ENCODE results near the gene AP1B1. TPM values are rescaled to one million over a fixed set of nuclear protein-coding genes. Genes with fewer than 3 reads are reported as not detected.

AP1B1 gene
- total and polyA plus RNA-seq, 2 of the 4 experiments (the other 2 are of a cell fraction) = 55.7 to 70.8 TPM

- Histone ChIP-seq H4K5ac (ENCODE audit: low read depth, low read length) (no peak overlapping the region), H3K4me2 (ENCODE audit: low read depth, low read length) (no peak overlapping the region), H3K14ac (replicated peaks; ENCODE audit: low read depth, low read length) (no peak overlapping the region), H3K79me1 (ENCODE audit: low read depth in 1 of 2, low read length in 2 of 2) (peaks cover 25 to 55% of the 10 kb centered on the region in 2 experiments), H4K20me1 (ENCODE audit: insufficient read depth, low read length) (no peaks in the 10 kb centered on the region), H3K36me3 (ENCODE audit: control insufficient read depth, insufficient read depth, low read length) (peaks cover 2% of the 10 kb centered on the region; the same call in 1 of the 2 replicates), H2AK9ac (replicated peaks; ENCODE audit: low read depth, low read length, poor library complexity) (no peak overlapping the region), H3K9me3 (ENCODE audit: control insufficient read depth, insufficient read depth, low read length) (no peaks in the 10 kb centered on the region), H3K18ac (ENCODE audit: low read depth, low read length) (no peak overlapping the region), H3K27me3 (ENCODE audit: control insufficient read depth, insufficient read depth, low read length) (no peaks in the 10 kb centered on the region), H2BK120ac (ENCODE audit: low read depth, low read length) (no peak overlapping the region), H2AFZ (replicated peaks; ENCODE audit: low read length, poor library complexity) (no peak overlapping the region), H3K9ac (ENCODE audit: low read depth, low read length) (no peak overlapping the region), H3K56ac (ENCODE audit: extremely low read depth, insufficient read depth, low read length) (no peak overlapping the region), H3K27ac (ENCODE audit: insufficient read depth, low read length) (no peak overlapping the region), H3K9me1 (ENCODE audit: insufficient read depth, low read length) (peaks cover 3% of the 10 kb centered on the region; the same call in 1 of the 2 replicates), H2BK15ac (ENCODE audit: low read depth, low read length) (no peak overlapping the region), H2BK20ac (ENCODE audit: low read depth, low read length) (no peak overlapping the region), H3K4ac (ENCODE audit: low read depth, low read length) (no peak overlapping the region), H3K4me1 (ENCODE audit: control insufficient read depth, insufficient read depth, low read length) (peaks cover 3% of the 10 kb centered on the region; the same call in 1 of the 2 replicates), H4K91ac (ENCODE audit: insufficient read depth, low read depth, low read length) (no peak overlapping the region; the same call in 1 of the 2 replicates), H3K4me3 (ENCODE audit: insufficient read depth, low read depth, low read length) (no peak overlapping the region), H3K23ac (ENCODE audit: low read depth, low read length) (no peak overlapping the region), H2BK5ac (ENCODE audit: low read depth, low read length, poor library complexity, severe bottlenecking) (no peak overlapping the region), H4K8ac (ENCODE audit: low read depth in 2 of 2, low read length in 2 of 2) (no peak overlapping the region), H2AK5ac (ENCODE audit: low read depth, low read length) (no peak overlapping the region)
- intact Hi-C loops (cut with micrococcal nuclease) = no loop called here
- no TSS peak for BruUV-seq (replicated peaks)
- no CpG with 5 or more reads among the region's 7 CpGs for WGBS, 2 experiments (ENCODE audit: extremely low coverage in 2 of 2, insufficient read length in 1 of 2)
- TF ChIP-seq RFX5 (IDR thresholded peaks at IDR 0.05; ENCODE audit: low read depth, low read length) (no peak), RAD21 (IDR thresholded peaks at IDR 0.05; ENCODE audit: low read length) (no peak), SMC3 (IDR thresholded peaks at IDR 0.05; ENCODE audit: low read depth, low read length) (no peak), CEBPB (IDR thresholded peaks at IDR 0.05; ENCODE audit: low read depth, low read length) (no peak), CTCF (conservative IDR thresholded peaks at IDR 0.05; ENCODE audit: low read depth, low read length) (no peak), ELK1 (IDR thresholded peaks at IDR 0.05; ENCODE audit: borderline replicate concordance, low read depth, low read length) (no peak), MXI1 (IDR thresholded peaks at IDR 0.05; ENCODE audit: borderline replicate concordance, low read depth, low read length) (no peak), BHLHE40 (IDR thresholded peaks at IDR 0.05; ENCODE audit: low read depth, low read length) (no peak), MAFK (IDR thresholded peaks at IDR 0.05; ENCODE audit: low read depth, low read length) (no peak), RCOR1 (IDR thresholded peaks at IDR 0.05; ENCODE audit: insufficient replicate concordance, low read length) (no peak)
- in situ Hi-C loops (cut with MboI; ENCODE audit: low sequenced_read_pairs) = no loop called here
- POLR2A ChIA-PET (ENCODE audit: unreplicated experiment) = no interaction called here
- DNase-seq (no peak), ATAC-seq (ENCODE audit: low read depth) (no peak)
- dilution Hi-C loops (cut with HindIII; ENCODE audit: low sequenced_read_pairs, unreplicated experiment) = no loop called here
- CTCF ChIA-PET = no interaction called here
Measured at GRCh38 chr22:29370537-29370936, 17.8 kb downstream of the AP1B1 start.

Measured in IMR-90 (cell line).